ENCODE data around the gene IDH2. TPM values are rescaled to one million over a fixed set of nuclear protein-coding genes. Genes with fewer than 3 reads are reported as not detected.

The IDH2 gene
- total RNA-seq, 1 experiment from 2014 or later: 94.1 TPM

- Histone ChIP-seq H4K20me1 (ENCODE audit: low read length) (no peaks in the 10 kb centered on the region), H3K9ac (ENCODE audit: low read length) (no peak overlapping the region), H3K4me2 (ENCODE audit: low read length) (no peak overlapping the region), H3K4me3 (ENCODE audit: low read length) (no peak overlapping the region), H3K27ac (ENCODE audit: low read length) (no peak overlapping the region), H3K36me3 (ENCODE audit: low read depth, low read length) (no peaks in the 10 kb centered on the region), H3K4me1 (ENCODE audit: insufficient read depth, low read length) (peaks cover 19% of the 10 kb centered on the region), H3F3A (ENCODE audit: low read length, unreplicated experiment) (no peaks in the 10 kb centered on the region), H2AFZ (ENCODE audit: low read length) (no peak overlapping the region), H3K9me2 (replicated peaks; ENCODE audit: low read length) (no peaks in the 10 kb centered on the region), H3K27me3 (ENCODE audit: low read length) (no peaks in the 10 kb centered on the region), H3K79me2 (ENCODE audit: low read length) (0 out of 2 replicates have a peak, but pooled peaks cover 5% of the 10 kb centered on the region), H3K9me3 (ENCODE audit: low read length) (no peaks in the 10 kb centered on the region)
- intact Hi-C loops (cut with micrococcal nuclease): no loop called here
- BruUV-seq (replicated peaks): no TSS peak
- ChIA-PET POLR2A (ENCODE audit: unreplicated experiment) (no interaction called here), CTCF (no interaction called here)
- no peak for ATAC-seq
- no peak for TF ChIP-seq CTCF (conservative IDR thresholded peaks at IDR 0.05; ENCODE audit: low read depth, low read length)
- no peak for TF ChIP-seq EZH2phosphoT487 (IDR thresholded peaks at IDR 0.05; ENCODE audit: borderline replicate concordance, low read length)
- no peak for TF ChIP-seq EZH2 (IDR thresholded peaks at IDR 0.05; ENCODE audit: low read length, unreplicated experiment)
- no peak for DNase-seq
Observed at GRCh38 chr15:90038632-90039095, 63.6 kb downstream of the IDH2 start.

- H3K9ac ChIP-seq (ENCODE audit: low read length): no peak overlapping the region
- no peak for ATAC-seq
- 0 out of 2 replicates have a peak, but pooled peaks cover 5% of the 10 kb centered on the region for H3K79me2 ChIP-seq (ENCODE audit: low read length)
- H3K36me3 ChIP-seq (ENCODE audit: low read depth, low read length): no peaks in the 10 kb centered on the region
- no peak overlapping the region for H2AFZ ChIP-seq (ENCODE audit: low read length)
- BruUV-seq (replicated peaks): no TSS peak
- ChIA-PET CTCF (no interaction called here), POLR2A (ENCODE audit: unreplicated experiment) (no interaction called here)
- TF ChIP-seq EZH2phosphoT487 (IDR thresholded peaks at IDR 0.05; ENCODE audit: borderline replicate concordance, low read length) (no peak), EZH2 (IDR thresholded peaks at IDR 0.05; ENCODE audit: low read length, unreplicated experiment) (no peak), CTCF (conservative IDR thresholded peaks at IDR 0.05; ENCODE audit: low read depth, low read length) (no peak)
- no peaks in the 10 kb centered on the region for H3K9me3 ChIP-seq (ENCODE audit: low read length)
- peaks cover 19% of the 10 kb centered on the region for H3K4me1 ChIP-seq (ENCODE audit: insufficient read depth, low read length)
- H3K4me2 ChIP-seq (ENCODE audit: low read length): no peak overlapping the region
- H3K4me3 ChIP-seq (ENCODE audit: low read length): no peak overlapping the region
- H3K9me2 ChIP-seq (replicated peaks; ENCODE audit: low read length): no peaks in the 10 kb centered on the region
- no peaks in the 10 kb centered on the region for H4K20me1 ChIP-seq (ENCODE audit: low read length)
- no peaks in the 10 kb centered on the region for H3F3A ChIP-seq (ENCODE audit: low read length, unreplicated experiment)
- intact Hi-C loops (cut with micrococcal nuclease): no loop called here
- no peak for DNase-seq
- no peaks in the 10 kb centered on the region for H3K27me3 ChIP-seq (ENCODE audit: low read length)
- H3K27ac ChIP-seq (ENCODE audit: low read length): no peak overlapping the region
Observed at GRCh38 chr15:90037961-90038631, 64.2 kb downstream of the IDH2 start.

GRCh38 chr15:90037511-90037860 lies 64.8 kb downstream of the IDH2 start:
- H2AFZ ChIP-seq (ENCODE audit: low read length): no peak overlapping the region
- H3K4me2 ChIP-seq (ENCODE audit: low read length): no peak overlapping the region
- 0 out of 2 replicates have a peak, but pooled peaks cover 5% of the 10 kb centered on the region for H3K79me2 ChIP-seq (ENCODE audit: low read length)

More at GRCh38 chr15:90037511-90037860, 64.8 kb downstream of the IDH2 start:
- TF ChIP-seq CTCF (conservative IDR thresholded peaks at IDR 0.05; ENCODE audit: low read depth, low read length): no peak
- TF ChIP-seq EZH2phosphoT487 (IDR thresholded peaks at IDR 0.05; ENCODE audit: borderline replicate concordance, low read length): no peak
- no peak for TF ChIP-seq EZH2 (IDR thresholded peaks at IDR 0.05; ENCODE audit: low read length, unreplicated experiment)
- Histone ChIP-seq H3K4me3 (ENCODE audit: low read length) (no peak overlapping the region), H3K9me3 (ENCODE audit: low read length) (no peaks in the 10 kb centered on the region), H3K27me3 (ENCODE audit: low read length) (no peaks in the 10 kb centered on the region), H3K9me2 (replicated peaks; ENCODE audit: low read length) (no peaks in the 10 kb centered on the region), H3F3A (ENCODE audit: low read length, unreplicated experiment) (no peaks in the 10 kb centered on the region), H3K9ac (ENCODE audit: low read length) (no peak overlapping the region), H3K27ac (ENCODE audit: low read length) (no peak overlapping the region), H3K4me1 (ENCODE audit: insufficient read depth, low read length) (peaks cover 19% of the 10 kb centered on the region), H4K20me1 (ENCODE audit: low read length) (no peaks in the 10 kb centered on the region), H3K36me3 (ENCODE audit: low read depth, low read length) (no peaks in the 10 kb centered on the region)
- DNase-seq: no peak
- intact Hi-C loops (cut with micrococcal nuclease): no loop called here
- no TSS peak for BruUV-seq (replicated peaks)
- CTCF ChIA-PET: no interaction called here
- ATAC-seq: no peak
- POLR2A ChIA-PET (ENCODE audit: unreplicated experiment): no interaction called here
